A549 (cell line): ENCODE results near the gene TEKT5.

Source experiments
- CTCF ChIP-seq: fragments of >200 bp; sonication (Bioruptor Twin); formaldehyde crosslinking; IDR thresholded peaks from 3 replicates; pipeline ENCODE4 v1.5.1; 2016
- HDAC2 ChIP-seq: fragments of 200-600 bp; sonication (generic); IDR thresholded peaks from 2 replicates; pipeline ENCODE4 v1.6.1; 2016
- JUN ChIP-seq, 2 experiments: fragments of >200 bp; sonication (Bioruptor Twin); formaldehyde crosslinking; IDR thresholded peaks; 2 replicates in 1 of 2; 3 replicates in 1 of 2; pipeline ENCODE4 v1.6.1; 2016 to 2017
- MAX ChIP-seq: IDR thresholded peaks from 2 replicates; pipeline ENCODE4 v1.6.1; 2012
- POLR2A ChIP-seq: IDR thresholded peaks from 2 replicates; pipeline ENCODE4 v1.6.1; 2012; ENCODE audit warnings: mild to moderate bottlenecking, low read length
- RFX5 ChIP-seq: fragments of 450-650 bp; IDR thresholded peaks from 2 replicates; pipeline ENCODE4 v1.7.1; 2014; ENCODE audit warnings: antibody characterized with exemption, mild to moderate bottlenecking, moderate library complexity
- SMC3 ChIP-seq: fragments of >200 bp; sonication (Bioruptor Twin); formaldehyde crosslinking; IDR thresholded peaks from 3 replicates; pipeline ENCODE4 v1.6.1; 2018; ENCODE audit warnings: inconsistent platforms
- TF ChIP-seq, protein P1 (sequence below): fragments of 200-600 bp; sonication (generic); IDR thresholded peaks from 2 replicates; pipeline ENCODE4 v1.6.1; 2016; ENCODE audit warnings: antibody characterized with exemption, mild to moderate bottlenecking, moderate library complexity

GRCh38 chr16:10668322-10669045 lies 26.2 kb downstream of the TEKT5 start:
- TF ChIP-seq CTCF (no peak; the same call in 2 of the 3 replicates), SMC3 (peak; percentile 12; the same call in 1 of the 3 replicates), HDAC2 (no peak), RFX5 (no peak), POLR2A (no peak), JUN (IDR thresholded peaks at IDR 0.05) (no peak), MAX (no peak)
- TF ChIP-seq, protein P1, sequence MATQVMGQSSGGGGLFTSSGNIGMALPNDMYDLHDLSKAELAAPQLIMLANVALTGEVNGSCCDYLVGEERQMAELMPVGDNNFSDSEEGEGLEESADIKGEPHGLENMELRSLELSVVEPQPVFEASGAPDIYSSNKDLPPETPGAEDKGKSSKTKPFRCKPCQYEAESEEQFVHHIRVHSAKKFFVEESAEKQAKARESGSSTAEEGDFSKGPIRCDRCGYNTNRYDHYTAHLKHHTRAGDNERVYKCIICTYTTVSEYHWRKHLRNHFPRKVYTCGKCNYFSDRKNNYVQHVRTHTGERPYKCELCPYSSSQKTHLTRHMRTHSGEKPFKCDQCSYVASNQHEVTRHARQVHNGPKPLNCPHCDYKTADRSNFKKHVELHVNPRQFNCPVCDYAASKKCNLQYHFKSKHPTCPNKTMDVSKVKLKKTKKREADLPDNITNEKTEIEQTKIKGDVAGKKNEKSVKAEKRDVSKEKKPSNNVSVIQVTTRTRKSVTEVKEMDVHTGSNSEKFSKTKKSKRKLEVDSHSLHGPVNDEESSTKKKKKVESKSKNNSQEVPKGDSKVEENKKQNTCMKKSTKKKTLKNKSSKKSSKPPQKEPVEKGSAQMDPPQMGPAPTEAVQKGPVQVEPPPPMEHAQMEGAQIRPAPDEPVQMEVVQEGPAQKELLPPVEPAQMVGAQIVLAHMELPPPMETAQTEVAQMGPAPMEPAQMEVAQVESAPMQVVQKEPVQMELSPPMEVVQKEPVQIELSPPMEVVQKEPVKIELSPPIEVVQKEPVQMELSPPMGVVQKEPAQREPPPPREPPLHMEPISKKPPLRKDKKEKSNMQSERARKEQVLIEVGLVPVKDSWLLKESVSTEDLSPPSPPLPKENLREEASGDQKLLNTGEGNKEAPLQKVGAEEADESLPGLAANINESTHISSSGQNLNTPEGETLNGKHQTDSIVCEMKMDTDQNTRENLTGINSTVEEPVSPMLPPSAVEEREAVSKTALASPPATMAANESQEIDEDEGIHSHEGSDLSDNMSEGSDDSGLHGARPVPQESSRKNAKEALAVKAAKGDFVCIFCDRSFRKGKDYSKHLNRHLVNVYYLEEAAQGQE, result no peak
